GM10847 (cell line): ENCODE data around the gene EHHADH.

Source experiments
- POLR2A ChIP-seq: IDR thresholded peaks from 2 replicates; pipeline ENCODE4 v1.6.1; 2011; ENCODE audit not compliant: insufficient read length; ENCODE audit errors: extremely low read depth

The EHHADH gene

DNA sequence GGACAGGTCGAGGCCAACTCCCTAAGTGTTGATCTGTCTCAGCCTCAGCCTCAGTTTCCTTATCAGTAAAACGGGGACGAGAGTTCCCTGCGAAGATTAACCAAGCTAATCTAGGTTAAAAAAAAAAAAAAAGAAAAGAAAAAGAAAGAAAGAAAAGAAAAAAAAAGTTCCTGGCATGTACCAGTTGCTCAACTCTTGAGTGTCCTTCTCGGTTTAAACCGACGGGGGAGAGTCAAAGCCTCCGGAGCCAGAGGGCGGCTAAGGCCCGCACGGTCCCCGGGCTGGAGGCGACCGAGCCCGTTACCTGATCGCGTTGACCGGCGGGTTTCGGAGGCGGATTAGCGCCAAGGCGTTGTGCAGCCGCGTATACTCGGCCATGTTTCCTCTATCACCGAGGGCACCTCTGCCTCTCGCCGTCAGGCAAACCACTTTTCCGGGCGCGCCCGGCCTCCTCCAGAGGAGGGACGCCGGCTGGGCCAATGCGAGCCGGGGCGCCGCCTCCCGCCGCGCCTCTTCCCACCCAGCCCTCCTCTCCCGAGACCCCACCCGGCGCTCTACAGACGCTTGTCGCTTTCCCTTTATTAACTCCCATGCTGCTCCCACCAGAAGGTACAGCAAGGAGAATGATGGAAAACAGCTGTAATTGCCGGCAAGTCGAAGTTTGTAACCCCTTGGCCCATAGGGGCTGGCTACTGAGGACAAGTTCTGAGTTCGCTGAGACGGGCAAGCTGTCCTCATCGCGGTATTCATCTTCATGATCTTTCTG, at the start of gene EHHADH:
Gene EHHADH (minus strand): TSS at position 405 of the 766 bp plus-strand sequence. CDS start 27 bp downstream, at position 378.
- TF ChIP-seq POLR2A: no peak

DNA sequence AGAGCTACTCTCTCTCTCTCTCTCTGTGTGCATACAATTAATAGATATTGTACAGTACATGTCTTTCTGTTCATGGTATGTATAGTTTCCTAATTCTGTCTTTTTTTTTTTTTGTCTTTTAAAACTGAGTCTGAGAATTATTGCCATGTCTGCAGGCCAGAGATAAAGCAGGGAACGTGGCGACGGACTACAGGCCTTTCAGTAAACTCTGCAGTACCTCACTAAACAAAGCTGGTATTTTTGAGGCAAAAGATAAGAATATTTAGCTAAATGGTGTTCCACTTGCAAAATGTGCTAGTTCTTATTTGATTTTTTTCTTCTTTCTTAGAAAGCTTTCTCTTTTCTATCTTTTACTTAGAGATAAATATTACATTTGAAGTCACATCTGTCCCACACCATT, 44.0 kb upstream of the EHHADH start:
- no peak for TF ChIP-seq POLR2A

DNA sequence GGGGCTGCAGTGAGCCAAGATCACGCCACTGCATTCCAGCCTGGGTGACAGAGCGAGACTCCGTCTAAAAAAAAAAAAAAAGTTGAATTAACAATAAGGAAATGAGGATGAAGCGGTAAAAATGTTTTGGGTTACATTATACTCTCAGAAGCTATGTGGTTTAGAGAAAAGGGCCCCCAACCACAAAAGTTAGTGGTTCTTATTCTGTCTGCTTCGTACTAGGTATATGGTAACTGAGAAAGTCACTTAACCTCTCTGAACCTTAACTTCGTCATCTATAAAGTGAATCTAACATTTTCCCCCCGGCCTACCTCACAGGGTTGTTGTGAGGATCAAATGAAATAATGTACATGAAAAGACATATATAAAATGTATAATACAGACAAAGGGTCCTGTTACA, 38.4 kb upstream of the EHHADH start:
- no peak for TF ChIP-seq POLR2A

DNA sequence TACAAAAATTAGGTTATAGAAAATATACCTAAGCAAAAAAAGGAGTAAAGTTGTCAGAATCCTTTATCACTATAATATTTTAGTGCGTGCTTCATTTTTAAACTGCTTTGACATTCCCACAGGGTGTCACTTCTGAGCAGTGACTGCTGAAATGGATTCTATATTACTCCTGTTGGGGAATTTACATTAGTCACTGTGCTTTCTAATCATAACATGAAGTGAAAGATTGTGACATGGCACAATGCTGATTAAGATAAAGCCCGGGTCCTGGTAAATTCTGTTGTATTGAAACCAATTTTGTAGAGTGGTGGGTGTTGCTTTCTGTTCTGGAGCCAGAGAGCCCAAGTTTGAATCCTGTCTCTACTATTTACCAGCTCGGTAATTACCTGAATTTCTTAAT, 36.4 kb upstream of the EHHADH start:
- TF ChIP-seq POLR2A: no peak

DNA sequence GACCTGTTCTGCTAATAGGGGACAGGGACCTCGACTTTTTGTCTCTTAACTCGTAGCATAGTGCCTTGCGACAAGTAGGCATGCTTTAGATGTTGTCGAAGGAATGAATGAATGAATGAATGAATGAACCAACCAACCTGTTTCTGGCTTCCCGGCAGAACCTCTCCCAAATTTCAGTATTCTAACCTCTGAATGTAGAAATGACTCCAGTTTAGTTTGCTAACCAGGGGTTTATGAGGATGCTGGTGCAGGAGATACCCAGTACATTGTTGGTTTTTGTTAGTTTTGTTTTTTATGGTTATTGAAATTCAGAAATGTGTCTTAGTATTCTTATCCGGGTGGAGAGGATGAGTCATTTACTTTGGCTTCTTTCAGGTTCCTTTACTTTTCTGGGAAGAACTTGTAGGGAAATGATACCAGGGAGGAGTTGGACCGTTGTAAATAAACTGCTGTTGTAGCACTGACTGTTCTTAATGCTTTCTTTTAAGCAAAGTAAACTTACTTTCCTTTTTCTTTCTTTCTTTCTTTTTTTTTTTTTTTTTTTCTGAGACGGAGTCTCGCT, 29.6 kb upstream of the EHHADH start:
- no peak for TF ChIP-seq POLR2A

DNA sequence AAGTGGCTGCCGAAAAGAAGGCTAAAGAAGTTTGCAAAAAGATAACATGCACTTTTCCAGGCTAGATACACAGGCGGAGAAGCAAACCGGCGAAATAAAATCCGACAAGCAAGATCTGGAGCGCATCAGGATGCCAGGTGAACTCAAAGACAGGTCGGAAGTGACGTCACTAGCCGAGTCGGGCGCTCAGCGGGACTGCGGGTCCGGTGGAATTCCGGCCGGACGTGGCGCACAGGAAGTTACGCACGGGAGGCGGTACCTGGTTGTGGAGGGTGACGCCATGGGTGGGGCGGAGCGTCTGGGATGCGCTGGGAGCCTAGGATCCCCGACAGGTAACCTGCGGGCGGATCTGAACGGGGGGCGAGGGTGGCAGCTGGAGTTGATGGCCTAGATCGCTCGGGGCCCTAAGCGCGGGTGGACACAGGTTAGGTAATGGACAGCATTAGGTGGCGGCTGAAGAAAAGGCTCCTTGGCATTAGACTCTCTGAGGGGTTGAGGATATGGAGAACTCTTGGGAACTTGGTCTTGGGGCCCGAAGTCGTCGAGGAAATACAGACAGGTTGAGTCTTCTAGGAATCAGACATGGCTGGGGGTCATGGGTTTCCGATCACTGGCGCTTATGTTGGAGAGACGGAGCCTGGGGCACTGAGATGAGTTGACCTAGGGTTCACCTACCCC, 29.0 kb upstream of the EHHADH start:
- TF ChIP-seq POLR2A: peak; percentile 70

DNA sequence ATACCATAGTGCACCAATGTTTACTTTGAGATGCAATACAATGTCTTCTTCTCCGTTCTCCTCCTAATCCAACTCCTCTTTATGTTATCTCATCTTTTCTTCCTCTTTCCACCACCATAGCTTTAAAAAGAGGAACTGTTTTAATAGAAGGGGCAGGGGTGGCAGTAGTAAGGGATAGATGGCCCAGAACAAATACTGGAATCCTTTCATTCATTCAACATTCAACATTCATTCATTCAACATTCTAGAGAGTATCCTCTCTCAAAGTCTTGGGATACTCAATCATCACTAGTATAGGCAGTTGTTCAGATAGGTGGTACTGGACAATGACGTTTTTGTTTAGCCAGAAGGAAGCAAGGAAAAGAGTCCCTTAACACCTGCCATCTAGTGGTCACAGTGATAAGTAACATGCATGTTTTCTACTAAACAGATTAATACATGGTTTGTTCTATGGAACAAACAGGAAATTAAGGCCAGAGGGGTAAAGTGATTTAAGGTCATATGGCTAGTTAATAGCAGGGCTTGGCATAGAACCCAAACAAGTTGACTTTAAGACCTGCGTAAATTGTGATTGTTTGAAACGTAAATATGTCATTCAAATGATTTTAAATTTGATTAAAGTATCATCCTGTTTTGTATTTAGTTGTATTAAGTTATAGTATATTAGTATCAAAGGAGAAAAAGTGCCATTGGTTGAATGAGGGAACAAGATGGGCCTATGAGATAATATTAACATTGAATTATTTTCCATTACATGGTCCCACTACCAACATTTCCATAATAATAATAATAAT, 26.9 kb upstream of the EHHADH start:
- no peak for TF ChIP-seq POLR2A

DNA sequence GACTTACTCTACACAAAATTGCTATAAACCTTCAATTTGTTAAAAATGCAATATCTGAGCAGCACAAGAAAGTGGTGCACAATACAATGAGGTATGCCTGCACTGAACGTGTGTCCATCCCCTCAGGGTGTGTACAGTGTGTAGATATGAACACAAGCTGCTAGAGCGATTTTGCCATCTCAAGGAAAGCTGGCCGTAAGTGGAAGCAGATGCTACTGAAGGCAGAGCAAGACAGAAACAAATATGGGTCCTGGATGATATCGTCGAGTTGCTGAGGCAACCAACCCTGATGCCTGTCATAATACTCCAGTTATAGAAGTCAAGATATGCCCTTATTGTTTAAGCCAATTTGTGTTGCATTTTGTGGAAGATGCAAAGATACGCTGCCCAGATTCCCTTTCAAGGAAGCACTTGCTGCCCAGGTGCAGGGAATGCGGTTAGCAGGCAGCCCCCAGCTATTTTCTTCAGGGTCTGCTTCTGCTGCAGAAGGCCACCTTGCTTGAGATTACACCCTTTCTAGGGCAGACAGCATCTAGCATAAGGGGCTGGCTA, 25.8 kb upstream of the EHHADH start:
- no peak for TF ChIP-seq POLR2A

DNA sequence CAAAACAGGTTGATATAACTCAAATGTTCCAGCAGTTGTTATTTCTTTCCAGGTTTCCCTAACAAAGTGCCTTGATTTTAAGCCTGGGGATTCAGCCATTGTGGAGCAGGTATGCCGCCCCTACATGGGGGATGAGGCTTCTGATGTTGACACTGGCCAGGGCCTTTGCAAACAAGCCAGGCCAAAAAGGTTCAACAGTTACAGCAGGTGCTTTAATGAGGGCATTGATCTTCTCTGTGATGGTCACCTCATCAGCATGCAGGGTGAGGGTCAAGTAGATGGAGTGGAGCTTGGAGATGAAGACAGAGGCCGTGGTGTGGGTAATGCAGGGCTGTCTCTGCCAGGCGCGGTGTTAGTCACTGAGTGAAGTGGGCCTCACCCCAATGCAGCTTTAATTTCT, 22.6 kb upstream of the EHHADH start:
- TF ChIP-seq POLR2A: no peak

DNA sequence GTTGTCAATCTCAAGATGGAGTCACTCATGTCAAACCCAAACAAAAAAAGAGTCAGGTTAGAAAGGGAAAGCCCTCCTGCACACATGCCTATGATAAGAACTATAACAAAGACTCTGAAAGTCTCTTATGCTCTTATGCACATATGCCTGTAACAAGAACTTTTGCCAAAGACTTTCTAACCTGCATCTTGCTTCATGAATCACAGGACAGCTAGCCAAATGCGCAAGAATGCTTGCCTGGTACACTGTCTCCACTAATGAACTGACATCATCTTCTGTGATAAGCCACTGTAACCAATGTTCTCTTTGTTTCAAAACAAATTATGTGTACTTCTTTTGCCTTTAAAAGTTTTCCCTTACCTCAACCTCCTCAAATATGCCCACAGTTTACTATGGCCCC, 18.2 kb upstream of the EHHADH start:
- TF ChIP-seq POLR2A: no peak

DNA sequence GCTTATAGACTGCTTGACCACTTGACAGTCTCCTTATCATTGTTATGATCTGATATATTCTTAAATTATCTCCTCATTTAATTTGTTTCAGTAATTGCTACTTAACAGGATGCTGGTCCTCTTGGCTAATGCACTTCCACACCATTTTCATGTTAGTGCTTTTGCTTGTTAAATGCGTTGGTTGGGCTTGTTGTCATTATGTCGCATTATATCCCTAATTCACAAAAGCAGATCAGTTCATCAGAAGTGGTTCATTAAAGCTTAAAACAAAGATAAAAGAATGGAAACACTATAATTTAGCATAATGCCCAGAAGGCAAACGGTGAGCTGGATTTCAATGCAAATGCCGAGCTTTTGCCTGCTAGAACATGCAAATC, 17.1 kb upstream of the EHHADH start:
- TF ChIP-seq POLR2A: no peak

DNA sequence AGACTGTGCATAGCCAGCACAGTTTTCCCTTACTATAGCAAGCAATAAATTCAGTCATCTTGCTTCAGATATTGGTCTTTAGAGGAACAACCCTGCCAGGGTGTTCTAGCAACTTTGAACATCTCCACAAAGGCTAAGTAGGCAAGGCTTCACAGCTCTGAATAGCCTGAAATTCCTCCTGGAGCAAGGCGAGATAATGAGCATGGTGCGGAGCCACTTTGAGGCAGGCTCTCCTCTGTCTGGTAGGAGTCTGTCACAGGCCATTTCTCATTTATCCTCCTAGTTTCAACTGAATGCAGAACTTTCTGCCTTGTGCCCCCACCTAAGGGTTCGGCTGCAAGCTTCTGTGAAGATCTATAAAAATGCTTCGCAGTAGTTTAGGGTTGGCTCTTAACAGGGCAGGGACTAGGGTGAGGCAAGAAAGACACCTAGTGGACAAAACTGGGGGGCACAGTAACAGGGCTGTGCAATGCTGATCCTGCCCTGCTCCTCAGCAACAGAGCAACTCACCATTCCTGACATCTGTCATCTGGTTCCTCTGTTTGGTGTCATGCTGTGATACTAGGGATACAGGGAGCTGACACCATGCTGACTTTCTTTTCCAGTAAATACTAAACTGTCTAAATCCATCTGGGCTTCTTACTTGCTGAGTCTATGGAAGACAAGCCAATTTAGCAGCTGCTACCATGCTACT, 16.6 kb upstream of the EHHADH start:
- no peak for TF ChIP-seq POLR2A

DNA sequence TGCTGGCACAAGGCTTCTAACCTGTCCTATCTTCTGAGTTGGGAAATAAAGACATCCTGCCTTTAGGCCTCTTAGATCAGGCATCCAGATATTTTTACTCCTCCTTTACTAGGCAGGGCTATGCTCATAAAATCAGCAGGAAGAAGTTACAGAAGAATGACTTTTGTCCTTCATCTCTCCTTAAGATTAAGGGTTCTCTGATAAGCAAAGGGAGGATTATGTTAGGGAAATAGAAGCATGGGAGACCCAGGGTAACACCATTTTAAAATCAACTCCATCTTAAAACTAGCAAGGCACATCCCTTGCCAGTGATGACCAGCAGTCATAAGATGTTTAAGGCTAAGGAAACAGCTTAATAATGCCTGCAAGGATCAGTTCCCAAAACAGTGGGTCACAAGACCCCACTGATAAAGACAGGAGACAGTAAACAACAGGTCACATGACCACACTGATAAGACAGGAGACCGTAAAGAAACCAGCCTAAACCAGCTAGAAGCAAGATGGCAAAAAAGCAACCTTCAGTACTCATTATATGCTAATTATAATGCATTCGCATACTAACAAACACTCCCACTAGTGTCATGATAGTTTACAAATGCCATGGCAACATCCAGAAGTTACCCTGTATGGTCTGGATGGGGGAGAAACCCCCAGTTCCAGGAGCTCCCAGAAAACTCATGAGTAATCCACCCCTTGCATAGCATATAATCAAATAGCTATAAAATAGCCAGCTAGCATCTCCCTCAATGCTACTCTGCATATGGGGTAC, 14.5 kb upstream of the EHHADH start:
- no peak for TF ChIP-seq POLR2A

DNA sequence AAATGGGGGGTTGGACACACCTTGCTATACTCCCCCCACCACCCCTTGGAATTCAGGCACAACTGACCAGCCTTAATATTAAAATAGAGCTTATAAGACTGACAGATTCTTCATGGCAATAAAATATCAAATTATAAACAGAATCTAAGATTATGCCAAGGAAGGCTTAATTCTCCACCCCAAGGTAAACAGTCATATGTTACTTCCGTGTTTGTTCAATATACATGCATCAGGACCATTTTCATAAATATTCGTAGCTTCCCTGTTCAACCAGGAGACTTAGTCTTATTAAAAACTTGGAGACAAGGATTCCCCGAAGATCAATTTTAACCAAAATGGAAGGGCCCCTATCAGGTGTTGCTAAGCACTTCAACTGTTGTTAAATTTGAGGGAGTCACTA, 13.3 kb upstream of the EHHADH start:
- TF ChIP-seq POLR2A: no peak
